Activated CD4-positive, alpha-beta memory T cell treated with anti-CD3 and anti-CD28 coated beads, Interleukin-2, amount 10 ng/mL, durations not matched to agents 7 days and 5 days (primary cell): ENCODE results near the gene AICDA. TPM values are rescaled to one million over a fixed set of nuclear protein-coding genes. Genes with fewer than 3 reads are reported as not detected.
"Not testable (repeated sequence)": the region's sequence is repeated elsewhere in the genome, so short reads cannot be mapped to it uniquely, and the experiment has no call there.

Experiments
- CTCF ChIA-PET: fragments of 350-600 bp; sonication (Branson Sonifier 250); formaldehyde crosslinking; loops from one replicate; lab custom pipeline; 2021; ENCODE audit warnings: antibody characterized with exemption, inconsistent platforms; lab: Charles Lee
- POLR2A ChIA-PET: fragments of 350-600 bp; sonication (Branson Sonifier 250); formaldehyde crosslinking; loops from one replicate; lab custom pipeline; 2021; ENCODE audit warnings: antibody characterized with exemption; lab: Charles Lee
- DNase-seq: peaks from one replicate; pipeline ENCODE4 v3.0.0-alpha.2; 2020
- H3K27ac Mint-ChIP-seq: one replicate; pipeline ENCODE4 v1.8.0; 2021; ENCODE audit warnings: mild to moderate bottlenecking, mixed read lengths
- H3K27me3 Mint-ChIP-seq: one replicate; pipeline ENCODE4 v1.8.0; 2021; ENCODE audit warnings: mixed read lengths
- H3K36me3 Mint-ChIP-seq: one replicate; pipeline ENCODE4 v1.8.0; 2021; ENCODE audit warnings: low read depth, mixed read lengths
- H3K4me1 Mint-ChIP-seq: one replicate; pipeline ENCODE4 v1.8.0; 2021; ENCODE audit warnings: mixed read lengths
- H3K4me3 Mint-ChIP-seq: one replicate; pipeline ENCODE4 v1.8.0; 2021; ENCODE audit warnings: mild to moderate bottlenecking, mixed read lengths
- H3K9me3 Mint-ChIP-seq: one replicate; pipeline ENCODE4 v1.8.0; 2021; ENCODE audit warnings: mixed read lengths
- total RNA-seq, 2 experiments: library from RNA; stranded (reverse); gene quantifications; one replicate each; pipeline ENCODE4 v1.2.3, GENCODE V29; 2021

The AICDA gene
- total RNA-seq, 2 experiments from 2014 or later: not detected

- DNase-seq: no peak
- no peak overlapping the region for H3K27ac Mint-ChIP-seq
- peaks cover 23% of the 10 kb centered on the region for H3K27me3 Mint-ChIP-seq
- peaks cover 9% of the 10 kb centered on the region for H3K4me1 Mint-ChIP-seq
- H3K4me3 Mint-ChIP-seq: no peak overlapping the region
- POLR2A ChIA-PET: no interaction called here
- CTCF ChIA-PET: no interaction called here
- no peaks in the 10 kb centered on the region for H3K36me3 Mint-ChIP-seq
- H3K9me3 Mint-ChIP-seq: no peaks in the 10 kb centered on the region
These were observed 7.6 kb downstream of the AICDA start for GRCh38 chr12:8605057-8605456.

GRCh38 chr12:8603856-8604255 is 8.8 kb downstream of the AICDA start:
- ChIA-PET POLR2A (no interaction called here), CTCF (no interaction called here)
- no peaks in the 10 kb centered on the region for H3K9me3 Mint-ChIP-seq
- peaks cover 27% of the 10 kb centered on the region for H3K27me3 Mint-ChIP-seq
- H3K36me3 Mint-ChIP-seq: no peaks in the 10 kb centered on the region
- H3K27ac Mint-ChIP-seq: no peak overlapping the region
- H3K4me1 Mint-ChIP-seq: peaks cover 1% of the 10 kb centered on the region
- H3K4me3 Mint-ChIP-seq: no peak overlapping the region
- DNase-seq: no peak

GRCh38 chr12:8603286-8603685 is 9.4 kb downstream of the AICDA start:
- peaks cover 28% of the 10 kb centered on the region for H3K27me3 Mint-ChIP-seq
- CTCF ChIA-PET: no interaction called here
- DNase-seq: no peak
- POLR2A ChIA-PET: no interaction called here
- H3K4me3 Mint-ChIP-seq: no peak overlapping the region
- H3K9me3 Mint-ChIP-seq: no peaks in the 10 kb centered on the region
- no peak overlapping the region for H3K27ac Mint-ChIP-seq
- no peaks in the 10 kb centered on the region for H3K4me1 Mint-ChIP-seq
- no peaks in the 10 kb centered on the region for H3K36me3 Mint-ChIP-seq

GRCh38 chr12:8596561-8596960 is 16.1 kb downstream of the AICDA start:
- POLR2A ChIA-PET: no interaction called here

GRCh38 chr12:8594072-8594471 is 18.6 kb downstream of the AICDA start:
- Mint-ChIP-seq H3K36me3 (no peaks in the 10 kb centered on the region), H3K27me3 (peaks cover 7% of the 10 kb centered on the region), H3K27ac (no peak overlapping the region), H3K4me1 (no peaks in the 10 kb centered on the region), H3K9me3 (no peaks in the 10 kb centered on the region), H3K4me3 (no peak overlapping the region)
- POLR2A ChIA-PET: no interaction called here
- CTCF ChIA-PET: no interaction called here
- no peak for DNase-seq

More at GRCh38 chr12:8596561-8596960, 16.1 kb downstream of the AICDA start:
- Mint-ChIP-seq H3K4me3 (no peak overlapping the region), H3K4me1 (no peaks in the 10 kb centered on the region), H3K27me3 (peaks cover 7% of the 10 kb centered on the region), H3K27ac (no peak overlapping the region), H3K36me3 (no peaks in the 10 kb centered on the region), H3K9me3 (no peaks in the 10 kb centered on the region)
- CTCF ChIA-PET: interaction anchor here (0.6 to 1.6 kb wide), 3 partner anchors 12 to 53 kb away, joined by 3 to 6 read pairs (median 6); no protein-coding TSS in a partner anchor
- DNase-seq: no peak

- Mint-ChIP-seq H3K9me3 (no peaks in the 10 kb centered on the region), H3K4me3 (no peak overlapping the region), H3K36me3 (no peaks in the 10 kb centered on the region), H3K4me1 (no peaks in the 10 kb centered on the region), H3K27ac (no peak overlapping the region), H3K27me3 (peaks cover 6% of the 10 kb centered on the region)
- ChIA-PET CTCF (no interaction called here), POLR2A (no interaction called here)
- DNase-seq: no peak
These were observed 19.4 kb downstream of the AICDA start for GRCh38 chr12:8593246-8593645.

GRCh38 chr12:8590842-8591545 is 21.7 kb downstream of the AICDA start:
- Mint-ChIP-seq H3K27me3 (peaks cover 4% of the 10 kb centered on the region), H3K4me1 (no peaks in the 10 kb centered on the region)
- CTCF ChIA-PET: interaction anchor here (1.4 to 1.9 kb wide), 2 partner anchors 47 to 459 kb away, joined by 3 to 6 read pairs; no protein-coding TSS in a partner anchor

GRCh38 chr12:8589679-8590078 is 23.0 kb downstream of the AICDA start:
- CTCF ChIA-PET: interaction anchor here (1.4 to 1.9 kb wide), 2 partner anchors 45 to 460 kb away, joined by 3 to 6 read pairs; no protein-coding TSS in a partner anchor
- H3K36me3 Mint-ChIP-seq: no peaks in the 10 kb centered on the region
- no peak overlapping the region for H3K27ac Mint-ChIP-seq
- H3K4me1 Mint-ChIP-seq: no peaks in the 10 kb centered on the region
- no peak overlapping the region for H3K4me3 Mint-ChIP-seq
- no peaks in the 10 kb centered on the region for H3K9me3 Mint-ChIP-seq
- DNase-seq: no peak
- POLR2A ChIA-PET: no interaction called here
- H3K27me3 Mint-ChIP-seq: peaks cover 4% of the 10 kb centered on the region

More at GRCh38 chr12:8590842-8591545, 21.7 kb downstream of the AICDA start:
- POLR2A ChIA-PET: interaction anchor here (1.1 kb wide), 1 partner anchor 99 kb away, joined by 3 read pairs; no protein-coding TSS in a partner anchor
- no peak overlapping the region for H3K27ac Mint-ChIP-seq
- no peak for DNase-seq
- no peaks in the 10 kb centered on the region for H3K9me3 Mint-ChIP-seq
- no peak overlapping the region for H3K4me3 Mint-ChIP-seq
- H3K36me3 Mint-ChIP-seq: no peaks in the 10 kb centered on the region

- H3K4me1 Mint-ChIP-seq, H3K27ac Mint-ChIP-seq, DNase-seq, H3K27me3 Mint-ChIP-seq, H3K36me3 Mint-ChIP-seq, H3K9me3 Mint-ChIP-seq, H3K4me3 Mint-ChIP-seq, POLR2A ChIA-PET, CTCF ChIA-PET: not testable (repeated sequence)
These were observed 28.2 kb downstream of the AICDA start for GRCh38 chr12:8584478-8584877.

GRCh38 chr12:8584004-8584403 is 28.7 kb downstream of the AICDA start:
- H3K4me1 Mint-ChIP-seq: no peaks in the 10 kb centered on the region
- no peak overlapping the region for H3K4me3 Mint-ChIP-seq
- ChIA-PET CTCF (no interaction called here), POLR2A (no interaction called here)
- no peaks in the 10 kb centered on the region for H3K9me3 Mint-ChIP-seq
- no peak overlapping the region for H3K27ac Mint-ChIP-seq
- DNase-seq: no peak
- peaks cover 2% of the 10 kb centered on the region for H3K27me3 Mint-ChIP-seq
- no peaks in the 10 kb centered on the region for H3K36me3 Mint-ChIP-seq

GRCh38 chr12:8581098-8581784 is 31.4 kb downstream of the AICDA start:
- Mint-ChIP-seq H3K36me3 (no peaks in the 10 kb centered on the region), H3K27me3 (peaks cover 3% of the 10 kb centered on the region), H3K9me3 (no peaks in the 10 kb centered on the region), H3K4me3 (no peak overlapping the region), H3K27ac (no peak overlapping the region), H3K4me1 (no peaks in the 10 kb centered on the region)
- ChIA-PET POLR2A (no interaction called here), CTCF (interaction anchor here (0.7 kb wide), 2 partner anchors 540 to 1587 kb away, joined by 3 read pairs; no protein-coding TSS in a partner anchor)
- DNase-seq: no peak

GRCh38 chr12:8577879-8578278 is 34.8 kb downstream of the AICDA start:
- H3K4me1 Mint-ChIP-seq: peaks cover under 1% of the 10 kb centered on the region
- peaks cover 4% of the 10 kb centered on the region for H3K27me3 Mint-ChIP-seq
- no peak for DNase-seq
- CTCF ChIA-PET: interaction anchor here (2.2 kb wide), 1 partner anchor 34 kb away, joined by 7 read pairs; no protein-coding TSS in a partner anchor
- H3K36me3 Mint-ChIP-seq: no peaks in the 10 kb centered on the region
- POLR2A ChIA-PET: no interaction called here
- no peak overlapping the region for H3K4me3 Mint-ChIP-seq
- no peaks in the 10 kb centered on the region for H3K9me3 Mint-ChIP-seq
- no peak overlapping the region for H3K27ac Mint-ChIP-seq

- ChIA-PET CTCF (interaction anchor here (1.3 kb wide), 1 partner anchor 317 kb away, joined by 3 read pairs; no protein-coding TSS in a partner anchor), POLR2A (no interaction called here)
- H3K27ac Mint-ChIP-seq: no peak overlapping the region
- H3K4me1 Mint-ChIP-seq: peaks cover 10% of the 10 kb centered on the region
- H3K36me3 Mint-ChIP-seq: no peaks in the 10 kb centered on the region
- no peaks in the 10 kb centered on the region for H3K9me3 Mint-ChIP-seq
- H3K4me3 Mint-ChIP-seq: no peak overlapping the region
- H3K27me3 Mint-ChIP-seq: peaks cover 4% of the 10 kb centered on the region
- DNase-seq: no peak
These were observed 40.2 kb downstream of the AICDA start for GRCh38 chr12:8572507-8572906.
